LHCN-M2 (cell line): ENCODE data around the gene SUFU. TPM values are rescaled to one million over a fixed set of nuclear protein-coding genes. Genes with fewer than 3 reads are reported as not detected.

Source experiments
- DNase-seq: peaks from one replicate; pipeline ENCODE4 v3.0.0-alpha.2; 2012; ENCODE audit warnings: low read depth
- total RNA-seq: library from RNA; depleted of rRNA; stranded (reverse); fragments of >200 nt; gene quantifications from 2 replicates; pipeline ENCODE4 v1.2.3, GENCODE V29; 2014

The SUFU gene
- total RNA-seq, 1 experiment from 2014 or later: 4.0 TPM

GRCh38 chr10:102634686-102635085 lies 130.9 kb downstream of the SUFU start:
- no peak for DNase-seq

GRCh38 chr10:102635377-102635776 lies 131.6 kb downstream of the SUFU start:
- no peak for DNase-seq

- no peak for DNase-seq
Observed at GRCh38 chr10:102639537-102639936, 135.8 kb downstream of the SUFU start.

GRCh38 chr10:102641402-102641801 lies 137.6 kb downstream of the SUFU start:
- DNase-seq: no peak

GRCh38 chr10:102641880-102642735 lies 138.3 kb downstream of the SUFU start:
- DNase-seq: peak; percentile 95

- peak; percentile 71 for DNase-seq
Observed at GRCh38 chr10:102642736-102643335, 139.1 kb downstream of the SUFU start.

- DNase-seq: peak; percentile 73
Observed at GRCh38 chr10:102643336-102644065, 139.7 kb downstream of the SUFU start.

- DNase-seq: peak; percentile 52
Observed at GRCh38 chr10:102644066-102644645, 140.4 kb downstream of the SUFU start, which contains the start of gene TRIM8. Gene TRIM8 (plus strand): TSS chr10:102644479. CDS start chr10:102644618, 139 bp downstream.

- peak; percentile 64 for DNase-seq
Observed at GRCh38 chr10:102644646-102645387, 141.0 kb downstream of the SUFU start.

GRCh38 chr10:102645388-102645740 lies 141.6 kb downstream of the SUFU start:
- peak; percentile 84 for DNase-seq

- DNase-seq: peak; percentile 97
Observed at GRCh38 chr10:102645741-102646609, 142.2 kb downstream of the SUFU start.

- peak; percentile 35 for DNase-seq
Observed at GRCh38 chr10:102646610-102647442, 143.1 kb downstream of the SUFU start.

GRCh38 chr10:102647443-102648268 lies 143.9 kb downstream of the SUFU start:
- no peak for DNase-seq

- no peak for DNase-seq
Observed at GRCh38 chr10:102648269-102648888, 144.6 kb downstream of the SUFU start.

GRCh38 chr10:102648889-102649796 lies 145.4 kb downstream of the SUFU start:
- no peak for DNase-seq

- DNase-seq: no peak
Observed at GRCh38 chr10:102649797-102650654, 146.3 kb downstream of the SUFU start.
